ENCODE measurements around the gene RYR1.
"Not testable (repeated sequence)": the region's sequence is repeated elsewhere in the genome, so short reads cannot be mapped to it uniquely, and the experiment has no call there.

The RYR1 gene

GRCh38 chr19:38545596-38545995 lies 112.1 kb downstream of the RYR1 start:
- TF ChIP-seq, protein P1, sequence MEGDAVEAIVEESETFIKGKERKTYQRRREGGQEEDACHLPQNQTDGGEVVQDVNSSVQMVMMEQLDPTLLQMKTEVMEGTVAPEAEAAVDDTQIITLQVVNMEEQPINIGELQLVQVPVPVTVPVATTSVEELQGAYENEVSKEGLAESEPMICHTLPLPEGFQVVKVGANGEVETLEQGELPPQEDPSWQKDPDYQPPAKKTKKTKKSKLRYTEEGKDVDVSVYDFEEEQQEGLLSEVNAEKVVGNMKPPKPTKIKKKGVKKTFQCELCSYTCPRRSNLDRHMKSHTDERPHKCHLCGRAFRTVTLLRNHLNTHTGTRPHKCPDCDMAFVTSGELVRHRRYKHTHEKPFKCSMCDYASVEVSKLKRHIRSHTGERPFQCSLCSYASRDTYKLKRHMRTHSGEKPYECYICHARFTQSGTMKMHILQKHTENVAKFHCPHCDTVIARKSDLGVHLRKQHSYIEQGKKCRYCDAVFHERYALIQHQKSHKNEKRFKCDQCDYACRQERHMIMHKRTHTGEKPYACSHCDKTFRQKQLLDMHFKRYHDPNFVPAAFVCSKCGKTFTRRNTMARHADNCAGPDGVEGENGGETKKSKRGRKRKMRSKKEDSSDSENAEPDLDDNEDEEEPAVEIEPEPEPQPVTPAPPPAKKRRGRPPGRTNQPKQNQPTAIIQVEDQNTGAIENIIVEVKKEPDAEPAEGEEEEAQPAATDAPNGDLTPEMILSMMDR (IDR thresholded peaks at IDR 0.05; ENCODE audit: low read depth, low read length) = no peak
- no peaks in the 10 kb centered on the region for H3K9me3 ChIP-seq (ENCODE audit: severe bottlenecking)
- no peak for DNase-seq
- no peak overlapping the region for H3K27ac ChIP-seq
- no peak overlapping the region for H3K4me3 ChIP-seq (ENCODE audit: low read depth, low read length)
- no peaks in the 10 kb centered on the region for H3K27me3 ChIP-seq (ENCODE audit: insufficient read depth, low read depth, severe bottlenecking)
- no peaks in the 10 kb centered on the region for H3K36me3 ChIP-seq

GRCh38 chr19:38547421-38547820 lies 113.9 kb downstream of the RYR1 start:
- TF ChIP-seq, protein P1 (IDR thresholded peaks at IDR 0.05; ENCODE audit: low read depth, low read length) = no peak
- Histone ChIP-seq H3K27me3 (ENCODE audit: insufficient read depth, low read depth, severe bottlenecking) (no peaks in the 10 kb centered on the region), H3K27ac (no peak overlapping the region), H3K36me3 (no peaks in the 10 kb centered on the region), H3K9me3 (ENCODE audit: severe bottlenecking) (no peaks in the 10 kb centered on the region), H3K4me3 (ENCODE audit: low read depth, low read length) (no peak overlapping the region)
- no peak for DNase-seq

DNA sequence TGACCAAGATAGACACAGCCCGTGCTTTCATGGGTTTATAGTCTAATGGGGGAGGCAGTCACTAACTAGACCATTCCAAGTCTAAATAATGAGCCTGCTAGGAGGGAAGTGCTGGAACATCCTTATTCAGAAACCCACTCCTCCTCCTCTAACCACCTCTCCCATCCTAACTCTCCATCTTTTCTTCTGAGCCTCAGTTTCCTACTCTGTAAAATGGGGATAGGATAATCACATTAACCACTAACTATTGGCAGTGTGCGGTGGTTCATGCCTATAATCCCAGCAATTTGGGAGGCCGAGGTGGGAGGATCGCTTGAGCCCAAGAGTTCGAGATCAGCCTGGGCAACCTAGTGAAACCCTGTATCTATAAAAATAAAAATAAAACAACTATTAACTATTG lies 115.6 kb downstream of the RYR1 start:
- Histone ChIP-seq H3K9me3 (ENCODE audit: severe bottlenecking) (no peaks in the 10 kb centered on the region), H3K27ac (no peak overlapping the region)
- no peak for DNase-seq

DNA sequence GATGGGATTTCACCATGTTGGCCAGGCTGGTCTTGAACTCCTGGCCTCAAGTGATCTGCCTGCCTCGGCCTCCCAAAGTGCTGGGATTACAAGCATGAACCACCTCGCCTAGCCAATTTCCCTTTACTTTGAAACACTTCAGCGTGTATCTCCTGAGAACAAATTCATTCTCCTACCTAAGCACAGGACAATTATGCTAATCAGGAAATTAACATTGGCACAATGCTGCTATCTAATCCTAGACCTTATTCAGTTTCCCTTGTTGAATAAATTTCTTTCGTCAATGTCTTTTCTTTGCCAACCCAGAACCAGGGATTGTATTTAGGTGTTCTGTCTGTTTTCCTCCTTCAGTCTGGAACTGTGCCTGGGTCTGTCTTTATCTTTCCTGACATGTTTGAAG lies 116.5 kb downstream of the RYR1 start:
- H3K27ac ChIP-seq = no peak overlapping the region
- no peaks in the 10 kb centered on the region for H3K36me3 ChIP-seq
- H3K9me3 ChIP-seq (ENCODE audit: severe bottlenecking) = no peaks in the 10 kb centered on the region
- TF ChIP-seq, protein P1 (IDR thresholded peaks at IDR 0.05; ENCODE audit: low read depth, low read length) = no peak
- no peak for DNase-seq
- no peaks in the 10 kb centered on the region for H3K27me3 ChIP-seq (ENCODE audit: insufficient read depth, low read depth, severe bottlenecking)
- no peak overlapping the region for H3K4me3 ChIP-seq (ENCODE audit: low read depth, low read length)

More for the DNA sequence above, 115.6 kb downstream of the RYR1 start:
- H3K4me3 ChIP-seq (ENCODE audit: low read depth, low read length) = no peak overlapping the region
- TF ChIP-seq, protein P1 (IDR thresholded peaks at IDR 0.05; ENCODE audit: low read depth, low read length) = no peak
- H3K36me3 ChIP-seq = no peaks in the 10 kb centered on the region
- H3K27me3 ChIP-seq (ENCODE audit: insufficient read depth, low read depth, severe bottlenecking) = no peaks in the 10 kb centered on the region

DNA sequence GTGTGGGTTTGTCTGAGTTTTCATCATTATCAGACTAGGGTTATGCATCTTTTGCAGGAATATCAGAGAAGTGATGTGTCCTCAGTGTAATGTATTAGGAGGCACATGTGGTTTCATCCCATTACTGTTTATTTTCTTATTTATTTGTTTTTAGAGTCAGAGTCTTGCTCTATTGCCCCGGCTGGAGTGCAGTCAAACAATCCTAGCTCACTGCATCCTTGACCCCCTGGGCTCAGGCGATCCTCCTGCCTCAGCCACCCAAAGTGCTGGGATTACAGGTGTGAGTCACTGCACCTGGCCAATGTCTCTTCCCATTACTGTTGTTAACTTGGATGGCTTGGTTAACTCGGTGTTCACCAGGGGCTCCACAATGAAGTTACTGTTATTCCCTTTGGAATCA lies 116.9 kb downstream of the RYR1 start:
- H3K9me3 ChIP-seq (ENCODE audit: severe bottlenecking) = no peaks in the 10 kb centered on the region
- no peak overlapping the region for H3K27ac ChIP-seq
- no peaks in the 10 kb centered on the region for H3K27me3 ChIP-seq (ENCODE audit: insufficient read depth, low read depth, severe bottlenecking)
- TF ChIP-seq, protein P1 (IDR thresholded peaks at IDR 0.05; ENCODE audit: low read depth, low read length) = no peak
- no peak for DNase-seq
- H3K36me3 ChIP-seq = no peaks in the 10 kb centered on the region
- no peak overlapping the region for H3K4me3 ChIP-seq (ENCODE audit: low read depth, low read length)

- DNase-seq = no peak
- no peak overlapping the region for H3K27ac ChIP-seq
- H3K36me3 ChIP-seq = no peaks in the 10 kb centered on the region
- no peaks in the 10 kb centered on the region for H3K9me3 ChIP-seq (ENCODE audit: severe bottlenecking)
- TF ChIP-seq, protein P1 (IDR thresholded peaks at IDR 0.05; ENCODE audit: low read depth, low read length) = no peak
- H3K27me3 ChIP-seq (ENCODE audit: insufficient read depth, low read depth, severe bottlenecking) = no peaks in the 10 kb centered on the region
- H3K4me3 ChIP-seq (ENCODE audit: low read depth, low read length) = no peak overlapping the region
Measured at GRCh38 chr19:38551450-38551813, 117.9 kb downstream of the RYR1 start.

GRCh38 chr19:38553239-38553638 lies 119.7 kb downstream of the RYR1 start:
- H3K27me3 ChIP-seq (ENCODE audit: insufficient read depth, low read depth, severe bottlenecking); H3K27ac ChIP-seq; H3K36me3 ChIP-seq; DNase-seq; H3K9me3 ChIP-seq (ENCODE audit: severe bottlenecking); H3K4me3 ChIP-seq (ENCODE audit: low read depth, low read length): not testable (repeated sequence)
